Subcutaneous preadipocyte (primary cell): ENCODE results near the gene ROMO1. TPM values are rescaled to one million over a fixed set of nuclear protein-coding genes. Genes with fewer than 3 reads are reported as not detected.

Experiments
- total RNA-seq: library from RNA; depleted of rRNA; stranded (reverse); fragments of >200 nt; gene quantifications from 2 replicates; pipeline ENCODE4 v1.2.3, GENCODE V29; 2012

ROMO1 gene
- 96.4 and 166 TPM in 2 replicates for total RNA-seq

GRCh38 chr20:35699127-35699956, at the start of gene ROMO1, which contains the start of gene NFS1:
Gene ROMO1, plus strand, starts transcription at chr20:35699405. Its CDS starts 228 bp downstream, at chr20:35699633.
Gene NFS1, minus strand, starts transcription at chr20:35699352. Its CDS starts 64 bp downstream, at chr20:35699288.

GRCh38 chr20:35664466-35665206, 34.6 kb upstream of the ROMO1 start, which contains the start of the genes CPNE1 and RBM12:
Gene CPNE1, minus strand, starts transcription at chr20:35664900. Its CDS starts 31,977 bp downstream, at chr20:35632923.
Gene RBM12, minus strand, starts transcription at chr20:35664900. Its CDS starts 9,578 bp downstream, at chr20:35655322.

DNA sequence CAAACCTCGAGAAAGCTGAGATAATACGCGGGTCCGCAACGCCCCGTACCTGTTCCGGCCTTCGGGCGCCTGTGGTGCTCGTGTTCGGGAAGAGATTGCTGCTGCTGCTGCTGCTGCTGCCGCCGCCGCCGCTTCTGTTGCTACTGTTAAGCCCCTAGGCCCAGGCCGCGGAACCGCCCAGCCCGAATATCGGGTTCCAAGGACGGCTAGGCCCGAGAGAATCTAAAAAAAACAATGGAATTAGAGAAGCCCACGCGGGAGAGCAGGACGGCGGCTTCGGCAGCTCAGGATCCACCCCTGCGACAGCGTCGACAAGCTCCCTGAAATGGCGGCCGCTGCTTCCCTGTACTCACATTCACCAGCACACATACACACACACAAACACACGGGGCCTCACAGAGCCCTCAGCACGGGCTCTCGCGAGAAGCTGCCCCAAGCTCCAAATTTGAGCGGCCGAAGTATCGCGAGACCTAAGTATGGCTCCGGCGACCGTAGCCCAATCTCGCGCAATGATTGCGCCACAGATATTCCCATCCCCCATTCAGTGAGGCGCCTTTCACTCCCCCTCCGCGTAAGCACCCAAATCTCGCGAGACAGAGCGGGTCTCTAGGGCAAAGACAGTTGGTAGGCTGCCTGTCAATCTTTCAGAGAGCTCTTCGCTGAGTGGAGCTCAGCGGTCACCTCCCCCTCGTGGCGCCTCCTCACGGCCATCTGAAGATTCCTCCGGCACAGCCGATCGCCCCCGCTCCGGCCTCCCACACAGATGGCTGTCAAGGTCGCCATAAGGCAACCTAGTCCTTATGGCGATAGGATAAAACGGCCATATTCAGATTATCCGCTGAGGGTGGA, 42.9 kb downstream of the ROMO1 start, which contains the start of gene RBM39:
Gene RBM39 (minus strand): TSS at position 369 of the 849 bp plus-strand sequence. CDS start 1,386 bp downstream, outside the sequence.

Other genes with a start within 250 kb of the ROMO1 start
- gene CEP250, start 243.8 kb upstream of the ROMO1 start, total RNA-seq, result 14.7 and 18.8 TPM in 2 replicates
- not detected in 2 replicates for gene C20orf173, start 169.8 kb upstream of the ROMO1 start, total RNA-seq
- 201 and 346 TPM in 2 replicates for gene ERGIC3, start 157.3 kb upstream of the ROMO1 start, total RNA-seq
- 6.5 and 12.1 TPM in 2 replicates for gene SPAG4, start 83.6 kb upstream of the ROMO1 start, total RNA-seq
- gene CPNE1, start 34.5 kb upstream of the ROMO1 start, total RNA-seq, result 140 and 147 TPM in 2 replicates
- gene RBM12, start 34.5 kb upstream of the ROMO1 start, total RNA-seq, result 48.1 and 66.7 TPM in 2 replicates
- 36.0 and 45.2 TPM in 2 replicates for gene NFS1, start 53 bp upstream of the ROMO1 start, total RNA-seq
- gene RBM39, start 42.9 kb downstream of the ROMO1 start, total RNA-seq, result 239 and 285 TPM in 2 replicates
- 18.7 and 29.1 TPM in 2 replicates for gene PHF20, start 72.6 kb downstream of the ROMO1 start, total RNA-seq